ENCODE results near the gene SAMD10.
"Not testable (repeated sequence)": the region's sequence is repeated elsewhere in the genome, so short reads cannot be mapped to it uniquely, and the experiment has no call there.

SAMD10 gene

GRCh38 chr20:63960654-63961621 lies 18.5 kb downstream of the SAMD10 start:
- Histone ChIP-seq H3K36me3 (ENCODE audit: control insufficient read depth, insufficient read depth, low read length) (peaks cover 43% of the 10 kb centered on the region), H3K9me3 (ENCODE audit: control insufficient read depth, insufficient read depth, low read length) (peaks cover 13% of the 10 kb centered on the region)
- no CpG with 5 or more reads among the region's 15 CpGs for WGBS (ENCODE audit: insufficient coverage, insufficient read length)
- not testable (repeated sequence) for DNase-seq (ENCODE audit: low read depth, low spot score); H3K27me3 ChIP-seq (ENCODE audit: control insufficient read depth, insufficient read depth, low read length); H3K27ac ChIP-seq (ENCODE audit: low read length); H3K4me1 ChIP-seq (ENCODE audit: control insufficient read depth, insufficient read depth, low read length); H3K4me3 ChIP-seq (ENCODE audit: low read length)

- H3K9me3 ChIP-seq (ENCODE audit: control insufficient read depth, insufficient read depth, low read length) = peaks cover 13% of the 10 kb centered on the region
- no CpG with 5 or more reads among the region's 17 CpGs for WGBS (ENCODE audit: insufficient coverage, insufficient read length)
- H3K4me1 ChIP-seq (ENCODE audit: control insufficient read depth, insufficient read depth, low read length) = peaks cover 7% of the 10 kb centered on the region
- no peak overlapping the region for H3K4me3 ChIP-seq (ENCODE audit: low read length)
- H3K36me3 ChIP-seq (ENCODE audit: control insufficient read depth, insufficient read depth, low read length) = peaks cover 43% of the 10 kb centered on the region
- H3K27me3 ChIP-seq (ENCODE audit: control insufficient read depth, insufficient read depth, low read length) = no peaks in the 10 kb centered on the region
- no peak for DNase-seq (ENCODE audit: low read depth, low spot score)
- no peak overlapping the region for H3K27ac ChIP-seq (ENCODE audit: low read length)
These were observed 19.8 kb downstream of the SAMD10 start for GRCh38 chr20:63959699-63960075.

- WGBS (ENCODE audit: insufficient coverage, insufficient read length) = no CpG with 5 or more reads among the region's 10 CpGs
- no peak for DNase-seq (ENCODE audit: low read depth, low spot score)
- no peak overlapping the region for H3K4me3 ChIP-seq (ENCODE audit: low read length)
- H3K27ac ChIP-seq (ENCODE audit: low read length) = no peak overlapping the region
- H3K4me1 ChIP-seq (ENCODE audit: control insufficient read depth, insufficient read depth, low read length) = peaks cover 7% of the 10 kb centered on the region
- H3K9me3 ChIP-seq (ENCODE audit: control insufficient read depth, insufficient read depth, low read length) = peaks cover 8% of the 10 kb centered on the region
- peaks cover 38% of the 10 kb centered on the region for H3K36me3 ChIP-seq (ENCODE audit: control insufficient read depth, insufficient read depth, low read length)
- H3K27me3 ChIP-seq (ENCODE audit: control insufficient read depth, insufficient read depth, low read length) = no peaks in the 10 kb centered on the region
These were observed 20.3 kb downstream of the SAMD10 start for GRCh38 chr20:63958964-63959698.

GRCh38 chr20:63958471-63958870 lies 21.0 kb downstream of the SAMD10 start:
- no peaks in the 10 kb centered on the region for H3K27me3 ChIP-seq (ENCODE audit: control insufficient read depth, insufficient read depth, low read length)
- no peak for DNase-seq (ENCODE audit: low read depth, low spot score)
- H3K4me1 ChIP-seq (ENCODE audit: control insufficient read depth, insufficient read depth, low read length) = peaks cover 7% of the 10 kb centered on the region

GRCh38 chr20:63957690-63958441 lies 21.6 kb downstream of the SAMD10 start:
- H3K27ac ChIP-seq (ENCODE audit: low read length) = no peak overlapping the region
- WGBS (ENCODE audit: insufficient coverage, insufficient read length) = no CpG with 5 or more reads among the region's 13 CpGs
- H3K4me1 ChIP-seq (ENCODE audit: control insufficient read depth, insufficient read depth, low read length) = peaks cover 7% of the 10 kb centered on the region
- no peaks in the 10 kb centered on the region for H3K9me3 ChIP-seq (ENCODE audit: control insufficient read depth, insufficient read depth, low read length)
- no peak overlapping the region; the same call in 1 of the 2 replicates for H3K4me3 ChIP-seq (ENCODE audit: low read length)
- no peak for DNase-seq (ENCODE audit: low read depth, low spot score)
- peaks cover 25% of the 10 kb centered on the region for H3K36me3 ChIP-seq (ENCODE audit: control insufficient read depth, insufficient read depth, low read length)
- H3K27me3 ChIP-seq (ENCODE audit: control insufficient read depth, insufficient read depth, low read length) = no peaks in the 10 kb centered on the region

More at GRCh38 chr20:63958471-63958870, 21.0 kb downstream of the SAMD10 start:
- H3K36me3 ChIP-seq (ENCODE audit: control insufficient read depth, insufficient read depth, low read length) = peaks cover 31% of the 10 kb centered on the region
- H3K9me3 ChIP-seq (ENCODE audit: control insufficient read depth, insufficient read depth, low read length) = peaks cover 1% of the 10 kb centered on the region
- no CpG with 5 or more reads among the region's 4 CpGs for WGBS (ENCODE audit: insufficient coverage, insufficient read length)
- no peak overlapping the region for H3K27ac ChIP-seq (ENCODE audit: low read length)
- H3K4me3 ChIP-seq (ENCODE audit: low read length) = no peak overlapping the region

GRCh38 chr20:63957004-63957689 lies 22.3 kb downstream of the SAMD10 start:
- Histone ChIP-seq H3K27ac (ENCODE audit: low read length) (no peak overlapping the region), H3K4me3 (ENCODE audit: low read length) (peak overlapping the region; percentile 53; the same call in 1 of the 2 replicates), H3K36me3 (ENCODE audit: control insufficient read depth, insufficient read depth, low read length) (peaks cover 18% of the 10 kb centered on the region), H3K9me3 (ENCODE audit: control insufficient read depth, insufficient read depth, low read length) (no peaks in the 10 kb centered on the region), H3K27me3 (ENCODE audit: control insufficient read depth, insufficient read depth, low read length) (no peaks in the 10 kb centered on the region), H3K4me1 (ENCODE audit: control insufficient read depth, insufficient read depth, low read length) (peaks cover 7% of the 10 kb centered on the region)
- DNase-seq (ENCODE audit: low read depth, low spot score) = no peak
- no CpG with 5 or more reads among the region's 28 CpGs for WGBS (ENCODE audit: insufficient coverage, insufficient read length)

GRCh38 chr20:63956664-63957003 lies 22.8 kb downstream of the SAMD10 start:
- no peak for DNase-seq (ENCODE audit: low read depth, low spot score)
- H3K27me3 ChIP-seq (ENCODE audit: control insufficient read depth, insufficient read depth, low read length) = no peaks in the 10 kb centered on the region
- no CpG with 5 or more reads among the region's 15 CpGs for WGBS (ENCODE audit: insufficient coverage, insufficient read length)
- H3K4me1 ChIP-seq (ENCODE audit: control insufficient read depth, insufficient read depth, low read length) = peaks cover 8% of the 10 kb centered on the region
- no peak overlapping the region for H3K27ac ChIP-seq (ENCODE audit: low read length)
- H3K36me3 ChIP-seq (ENCODE audit: control insufficient read depth, insufficient read depth, low read length) = peaks cover 13% of the 10 kb centered on the region
- H3K4me3 ChIP-seq (ENCODE audit: low read length) = peak overlapping the region; percentile 53; the same call in 1 of the 2 replicates
- no peaks in the 10 kb centered on the region for H3K9me3 ChIP-seq (ENCODE audit: control insufficient read depth, insufficient read depth, low read length)

- Histone ChIP-seq H3K9me3 (ENCODE audit: control insufficient read depth, insufficient read depth, low read length) (no peaks in the 10 kb centered on the region), H3K36me3 (ENCODE audit: control insufficient read depth, insufficient read depth, low read length) (peaks cover 9% of the 10 kb centered on the region; the same call in 1 of the 2 replicates), H3K27me3 (ENCODE audit: control insufficient read depth, insufficient read depth, low read length) (no peaks in the 10 kb centered on the region), H3K4me3 (ENCODE audit: low read length) (peak within 1 kb of the TSS; percentile 99), H3K4me1 (ENCODE audit: control insufficient read depth, insufficient read depth, low read length) (peaks cover 8% of the 10 kb centered on the region), H3K27ac (ENCODE audit: low read length) (no peak within 1 kb of the TSS)
- WGBS (ENCODE audit: insufficient coverage, insufficient read length) = no CpG with 5 or more reads among the region's 105 CpGs
- DNase-seq (ENCODE audit: low read depth, low spot score) = no peak
These were observed 23.4 kb downstream of the SAMD10 start, which contains the start of gene UCKL1 for GRCh38 chr20:63955827-63956663. Gene UCKL1 (minus strand): TSS chr20:63956416. CDS start chr20:63956372, 44 bp downstream.

GRCh38 chr20:63955281-63955826 lies 24.1 kb downstream of the SAMD10 start:
- Histone ChIP-seq H3K27ac (ENCODE audit: low read length) (no peak overlapping the region), H3K4me3 (ENCODE audit: low read length) (peak overlapping the region; percentile 99), H3K27me3 (ENCODE audit: control insufficient read depth, insufficient read depth, low read length) (no peaks in the 10 kb centered on the region), H3K9me3 (ENCODE audit: control insufficient read depth, insufficient read depth, low read length) (no peaks in the 10 kb centered on the region), H3K4me1 (ENCODE audit: control insufficient read depth, insufficient read depth, low read length) (peaks cover 8% of the 10 kb centered on the region), H3K36me3 (ENCODE audit: control insufficient read depth, insufficient read depth, low read length) (peaks cover 7% of the 10 kb centered on the region; the same call in 1 of the 2 replicates)
- no CpG with 5 or more reads among the region's 31 CpGs for WGBS (ENCODE audit: insufficient coverage, insufficient read length)
- DNase-seq (ENCODE audit: low read depth, low spot score) = no peak

Measured in iPS DF 6.9 (cell line).